CD8-positive, alpha-beta memory T cell (primary cell): Measurements from ENCODE around the gene WHRN. TPM values are rescaled to one million over a fixed set of nuclear protein-coding genes. Genes with fewer than 3 reads are reported as not detected.
A peak's percentile ranks its signal among the peaks of the same experiment; 100 is the strongest.

Experiments
- CTCF ChIA-PET: fragments of 350-600 bp; sonication (Branson Sonifier 250); formaldehyde crosslinking; loops from one replicate; lab custom pipeline; 2021; ENCODE audit warnings: antibody characterized with exemption; lab: Charles Lee
- POLR2A ChIA-PET: fragments of 350-600 bp; sonication (Branson Sonifier 250); formaldehyde crosslinking; loops from one replicate; lab custom pipeline; 2021; ENCODE audit warnings: antibody characterized with exemption; lab: Charles Lee
- DNase-seq, 5 donors: peaks; one replicate each; pipeline versions ENCODE4 v3.0.0 to v3.0.0-alpha.2; 2020 to 2022; ENCODE audit warnings: mixed read lengths in 1 of 5
- H3K27ac ChIP-seq: one replicate; pipeline ENCODE4 v1.7.0; 2013; ENCODE audit warnings: low read depth, mild to moderate bottlenecking, low read length, moderate library complexity
- H3K27me3 ChIP-seq: 2 replicates; pipeline ENCODE4 v1.7.0; 2013; ENCODE audit warnings: low read length, mild to moderate bottlenecking; ENCODE audit not compliant: insufficient read depth, poor library complexity, severe bottlenecking
- H3K36me3 ChIP-seq: 2 replicates; pipeline ENCODE4 v1.7.0; 2013; ENCODE audit warnings: mild to moderate bottlenecking, low read length, moderate library complexity; ENCODE audit not compliant: insufficient read depth
- H3K4me1 ChIP-seq: 2 replicates; pipeline ENCODE4 v1.7.0; 2013; ENCODE audit warnings: mild to moderate bottlenecking, low read length, moderate library complexity; ENCODE audit not compliant: insufficient read depth
- H3K4me3 ChIP-seq: 2 replicates; pipeline ENCODE4 v1.7.0; 2013; ENCODE audit warnings: mild to moderate bottlenecking, low read length
- H3K9me3 ChIP-seq: 2 replicates; pipeline ENCODE4 v1.7.0; 2013; ENCODE audit warnings: mild to moderate bottlenecking, low read length
- H3K27ac Mint-ChIP-seq, 8 donors: one replicate each; pipeline ENCODE4 v1.8.0; 2020 to 2021; ENCODE audit warnings: mixed read lengths in 8 of 8, mild to moderate bottlenecking in 6 of 8, inconsistent platforms in 3 of 8, moderate library complexity in 3 of 8
- H3K27me3 Mint-ChIP-seq, 2 donors: one replicate each; pipeline ENCODE4 v1.8.0; 2020 to 2021; ENCODE audit warnings: mixed read lengths in 2 of 2, mild to moderate bottlenecking in 1 of 2, moderate library complexity in 1 of 2
- H3K36me3 Mint-ChIP-seq, 3 donors: one replicate each; pipeline ENCODE4 v1.8.0; 2020 to 2021; ENCODE audit warnings: mixed read lengths in 3 of 3, inconsistent platforms in 1 of 3, mild to moderate bottlenecking in 1 of 3
- H3K4me1 Mint-ChIP-seq, 3 donors: one replicate each; pipeline ENCODE4 v1.8.0; 2020 to 2021; ENCODE audit warnings: mixed read lengths in 3 of 3, inconsistent platforms in 1 of 3, mild to moderate bottlenecking in 1 of 3
- H3K4me3 Mint-ChIP-seq, 7 donors: one replicate each; pipeline ENCODE4 v1.8.0; 2020 to 2021; ENCODE audit warnings: mixed read lengths in 7 of 7, mild to moderate bottlenecking in 6 of 7, moderate library complexity in 4 of 7, inconsistent platforms in 2 of 7
- H3K9me3 Mint-ChIP-seq, 5 donors: one replicate each; pipeline ENCODE4 v1.8.0; 2020 to 2022; ENCODE audit warnings: mixed read lengths in 5 of 5, mild to moderate bottlenecking in 3 of 5, moderate library complexity in 2 of 5, inconsistent platforms in 1 of 5
- polyA plus RNA-seq: library from polyadenylated mRNA; unstranded; fragments of 300-500 nt; fragmentation: Illumina TruSeq; gene quantifications from one replicate; pipeline ENCODE4 v1.2.3, GENCODE V29; 2021
- total RNA-seq, 2 experiments: library from RNA; stranded (reverse); gene quantifications; one replicate each; pipeline ENCODE4 v1.2.3, GENCODE V29; 2021

The WHRN gene
- total and polyA plus RNA-seq, 3 experiments from 2014 or later: 5.5 to 9.0 (median 8.6) TPM

DNA sequence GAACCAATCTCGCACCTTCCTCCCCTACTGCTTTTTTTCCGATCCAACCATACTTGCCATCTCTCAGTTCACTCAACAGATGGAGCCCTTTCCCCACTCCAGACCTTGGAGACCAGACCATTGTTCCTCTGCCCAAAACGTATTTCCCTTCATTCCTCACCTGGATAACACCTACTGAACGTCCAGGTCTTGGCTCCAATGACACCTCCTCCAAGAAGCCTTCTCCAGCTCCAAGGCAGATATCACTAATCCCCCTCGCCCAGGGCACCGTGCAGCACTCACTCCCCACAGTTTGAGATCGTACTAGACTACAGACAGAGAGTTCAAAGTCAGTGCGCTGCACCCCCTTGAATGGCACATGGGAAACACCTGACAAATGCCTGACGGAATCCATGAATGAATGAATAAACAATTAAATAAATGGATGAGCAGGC, 70.4 kb downstream of the WHRN start:
- Histone ChIP-seq H3K4me1 (peaks cover 5% of the 10 kb centered on the region), H3K27me3 (no peaks in the 10 kb centered on the region), H3K4me3 (no peak overlapping the region), H3K27ac (no peak overlapping the region), H3K9me3 (no peaks in the 10 kb centered on the region), H3K36me3 (no peaks in the 10 kb centered on the region)
- Mint-ChIP-seq H3K36me3 (no peaks in the 10 kb centered on the region), H3K27ac (no peak overlapping the region), H3K9me3 (no peaks in the 10 kb centered on the region), H3K4me1 (peaks cover 3 to 5% (median 5%) of the 10 kb centered on the region in 3 donors), H3K27me3 (peaks cover 0 to 1% of the 10 kb centered on the region in 2 donors), H3K4me3 (no peak overlapping the region)
- DNase-seq: no peak
- CTCF ChIA-PET: interaction anchor here (0.8 to 3.8 kb wide), 8 partner anchors 17 to 218 kb away, joined by 3 to 21 read pairs (median 10); no protein-coding TSS in a partner anchor
- POLR2A ChIA-PET: no interaction called here

DNA sequence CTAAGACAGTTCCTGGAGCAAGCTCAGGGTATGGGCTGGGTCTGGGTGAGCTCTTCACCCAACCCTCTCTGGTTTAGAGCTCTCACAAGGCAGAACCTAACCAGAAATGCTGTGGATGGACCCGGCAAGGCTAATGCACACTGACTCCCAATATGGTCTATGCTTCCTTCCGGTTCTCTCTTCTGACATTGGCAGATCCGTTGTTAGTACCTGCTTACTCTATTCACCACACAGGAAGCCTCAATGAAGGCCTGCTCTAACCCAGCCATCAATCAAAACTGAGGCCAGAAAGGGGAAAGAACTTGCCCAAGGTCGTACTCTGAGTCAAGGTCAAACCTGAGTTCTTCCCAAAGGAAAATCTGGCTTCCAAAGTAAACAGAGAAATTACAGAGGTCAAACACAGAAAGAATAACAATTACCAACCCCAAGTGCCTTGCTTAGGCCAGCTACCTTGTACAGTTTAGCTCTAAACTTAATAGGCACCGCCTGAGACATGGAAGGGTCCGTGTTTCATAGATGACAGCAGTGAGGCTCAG, 71.5 kb downstream of the WHRN start:
- POLR2A ChIA-PET: no interaction called here
- Histone ChIP-seq H3K4me1 (peaks cover 5% of the 10 kb centered on the region), H3K36me3 (no peaks in the 10 kb centered on the region), H3K9me3 (no peaks in the 10 kb centered on the region), H3K4me3 (no peak overlapping the region), H3K27me3 (no peaks in the 10 kb centered on the region), H3K27ac (no peak overlapping the region)
- Mint-ChIP-seq H3K4me1 (peaks cover 3 to 5% (median 5%) of the 10 kb centered on the region in 3 donors), H3K4me3 (no peak overlapping the region), H3K27ac (peak overlapping the region in 2 of 8 donors; percentile 44 to 71), H3K36me3 (no peaks in the 10 kb centered on the region), H3K9me3 (no peaks in the 10 kb centered on the region), H3K27me3 (peaks cover 1 to 2% of the 10 kb centered on the region in 2 donors)
- DNase-seq: no peak
- CTCF ChIA-PET: interaction anchor here (1.0 to 3.6 kb wide), 2 partner anchors 159 to 219 kb away, joined by 4 to 21 read pairs; no protein-coding TSS in a partner anchor

DNA sequence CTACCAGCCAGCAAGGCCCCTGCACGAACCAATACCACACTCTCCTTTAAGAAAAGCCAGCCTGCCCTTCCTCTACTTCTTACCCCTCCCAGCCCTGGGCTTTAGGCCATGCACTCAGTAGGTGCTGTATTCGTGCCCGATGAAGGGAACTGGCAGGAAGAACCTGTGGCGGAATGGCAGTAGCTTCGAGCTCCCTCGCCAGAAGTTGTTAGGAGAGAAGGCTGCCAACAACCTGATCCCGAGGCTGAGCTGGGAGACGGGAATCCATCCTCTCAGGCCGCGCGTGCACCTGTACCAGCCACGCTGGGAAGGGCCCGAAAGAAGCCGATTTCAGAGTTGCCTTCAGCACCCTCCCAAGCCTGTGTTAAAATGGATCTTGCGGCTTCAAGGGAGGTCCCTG, 72.2 kb downstream of the WHRN start:
- no peaks in the 10 kb centered on the region for H3K36me3 ChIP-seq
- H3K4me3 Mint-ChIP-seq: no peak overlapping the region
- H3K4me1 Mint-ChIP-seq: peaks cover 3 to 5% (median 5%) of the 10 kb centered on the region in 3 donors
- CTCF ChIA-PET: interaction anchor here (1.0 to 3.6 kb wide), 2 partner anchors 159 to 220 kb away, joined by 4 to 21 read pairs; no protein-coding TSS in a partner anchor
- H3K27ac Mint-ChIP-seq: no peak overlapping the region
- POLR2A ChIA-PET: no interaction called here
- no peak overlapping the region for H3K4me3 ChIP-seq
- H3K36me3 Mint-ChIP-seq: no peaks in the 10 kb centered on the region
- no peak for DNase-seq
- H3K27me3 Mint-ChIP-seq: peaks cover 1 to 2% of the 10 kb centered on the region in 2 donors
- peaks cover 5% of the 10 kb centered on the region for H3K4me1 ChIP-seq
- H3K9me3 Mint-ChIP-seq: no peaks in the 10 kb centered on the region
- H3K27me3 ChIP-seq: no peaks in the 10 kb centered on the region
- H3K27ac ChIP-seq: no peak overlapping the region
- no peaks in the 10 kb centered on the region for H3K9me3 ChIP-seq

GRCh38 chr9:114432323-114433067, 72.8 kb downstream of the WHRN start:
- Histone ChIP-seq H3K4me1 (peaks cover 5% of the 10 kb centered on the region), H3K36me3 (no peaks in the 10 kb centered on the region), H3K9me3 (no peaks in the 10 kb centered on the region), H3K27me3 (no peaks in the 10 kb centered on the region), H3K4me3 (no peak overlapping the region), H3K27ac (no peak overlapping the region)
- DNase-seq: no peak
- no peaks in the 10 kb centered on the region for H3K36me3 Mint-ChIP-seq
- peaks cover 1 to 2% of the 10 kb centered on the region in 2 donors for H3K27me3 Mint-ChIP-seq
- CTCF ChIA-PET: interaction anchor here (3.6 kb wide), 1 partner anchor 221 kb away, joined by 21 read pairs; no protein-coding TSS in a partner anchor
- H3K4me1 Mint-ChIP-seq: peaks cover 3 to 5% (median 5%) of the 10 kb centered on the region in 3 donors
- no peak overlapping the region for H3K27ac Mint-ChIP-seq
- POLR2A ChIA-PET: no interaction called here
- no peaks in the 10 kb centered on the region for H3K9me3 Mint-ChIP-seq
- H3K4me3 Mint-ChIP-seq: no peak overlapping the region

DNA sequence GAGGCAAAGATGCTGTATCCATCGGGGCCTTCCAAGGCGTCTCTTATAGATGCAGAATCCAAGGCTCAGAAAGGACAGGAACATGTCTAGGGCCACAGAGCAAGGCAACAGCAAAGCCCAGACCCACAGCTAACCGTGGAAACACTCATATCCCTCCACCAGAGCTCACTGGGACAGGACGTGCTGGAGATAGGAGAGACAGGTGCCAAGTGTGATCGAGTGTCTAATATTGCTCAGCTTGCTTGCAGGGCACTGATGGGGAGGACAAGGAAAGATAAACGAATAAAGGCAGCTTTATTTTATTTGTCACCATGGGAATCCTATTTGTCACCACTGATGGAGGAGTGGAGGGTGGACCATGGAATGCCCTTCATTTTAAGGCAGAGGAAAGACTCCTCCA, 73.5 kb downstream of the WHRN start:
- ChIA-PET POLR2A (no interaction called here), CTCF (interaction anchor here (3.6 kb wide), 1 partner anchor 221 kb away, joined by 21 read pairs; no protein-coding TSS in a partner anchor)
- Mint-ChIP-seq H3K27me3 (peaks cover 1 to 2% of the 10 kb centered on the region in 2 donors), H3K9me3 (no peaks in the 10 kb centered on the region), H3K27ac (peak overlapping the region in 1 of 8 donors; percentile 4), H3K4me1 (peaks cover 3 to 5% (median 5%) of the 10 kb centered on the region in 3 donors), H3K4me3 (no peak overlapping the region), H3K36me3 (no peaks in the 10 kb centered on the region)
- H3K36me3 ChIP-seq: no peaks in the 10 kb centered on the region
- no peaks in the 10 kb centered on the region for H3K27me3 ChIP-seq
- no peak for DNase-seq
- H3K4me3 ChIP-seq: no peak overlapping the region
- no peak overlapping the region for H3K27ac ChIP-seq
- H3K4me1 ChIP-seq: peaks cover 5% of the 10 kb centered on the region
- no peaks in the 10 kb centered on the region for H3K9me3 ChIP-seq

DNA sequence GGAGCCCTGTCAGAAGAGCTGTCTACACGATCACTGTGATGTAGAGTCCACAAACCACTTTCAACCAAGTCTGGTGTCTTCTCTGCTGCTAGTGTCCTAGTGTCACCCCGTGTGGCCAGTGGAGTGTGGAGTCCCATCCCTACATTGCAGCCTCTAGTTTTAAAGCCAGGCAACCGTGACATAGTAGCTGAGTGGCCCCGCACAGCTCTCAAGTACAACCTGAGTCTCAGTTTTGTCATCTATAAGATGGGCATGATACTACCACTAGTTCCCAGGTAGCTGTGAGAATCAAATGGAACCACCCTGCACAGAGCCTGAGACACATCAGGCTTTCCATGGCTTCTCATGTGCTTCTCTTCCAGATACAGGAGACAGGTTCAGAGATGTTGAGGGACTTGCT, 74.3 kb downstream of the WHRN start:
- no peaks in the 10 kb centered on the region for H3K27me3 ChIP-seq
- peaks cover 1 to 2% of the 10 kb centered on the region in 2 donors for H3K27me3 Mint-ChIP-seq
- peaks cover 5% of the 10 kb centered on the region for H3K4me1 ChIP-seq
- no peaks in the 10 kb centered on the region for H3K9me3 ChIP-seq
- no peak overlapping the region for H3K4me3 Mint-ChIP-seq
- ChIA-PET CTCF (no interaction called here), POLR2A (no interaction called here)
- no peaks in the 10 kb centered on the region for H3K9me3 Mint-ChIP-seq
- peaks cover 3 to 5% (median 5%) of the 10 kb centered on the region in 3 donors for H3K4me1 Mint-ChIP-seq
- no peak overlapping the region for H3K27ac ChIP-seq
- H3K36me3 ChIP-seq: no peaks in the 10 kb centered on the region
- no peak for DNase-seq
- peak overlapping the region in 2 of 8 donors; percentile 18 to 55 for H3K27ac Mint-ChIP-seq
- H3K4me3 ChIP-seq: no peak overlapping the region
- H3K36me3 Mint-ChIP-seq: no peaks in the 10 kb centered on the region

- CTCF ChIA-PET: no interaction called here
Observed at GRCh38 chr9:114430457-114430856, 74.8 kb downstream of the WHRN start.

DNA sequence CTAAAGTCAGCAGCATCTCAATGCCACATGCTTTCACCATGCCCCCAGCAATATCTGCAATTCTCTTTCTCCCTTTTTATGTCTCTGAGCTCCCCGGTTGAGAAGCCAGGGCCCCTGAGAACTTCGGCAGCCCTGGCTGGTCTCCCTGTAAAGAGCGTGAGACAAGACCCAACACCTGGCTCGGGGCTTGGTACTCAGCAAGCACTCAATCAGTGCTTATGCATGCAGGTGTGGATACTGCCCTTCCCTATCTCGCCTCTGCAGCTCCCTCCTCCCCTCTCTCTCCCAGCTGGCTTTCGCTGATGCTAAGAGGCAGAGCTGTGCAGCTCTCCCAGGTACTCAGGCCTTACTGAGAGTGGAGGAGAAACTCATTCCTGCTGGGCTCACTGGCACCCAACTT, 75.8 kb downstream of the WHRN start:
- H3K27me3 ChIP-seq: no peaks in the 10 kb centered on the region
- H3K9me3 Mint-ChIP-seq: no peaks in the 10 kb centered on the region
- DNase-seq: no peak
- H3K36me3 Mint-ChIP-seq: peaks cover 0 to 4% (median 4%) of the 10 kb centered on the region in 3 donors
- ChIA-PET CTCF (interaction anchor here (0.9 to 1.6 kb wide), 2 partner anchors 12 to 24 kb away, joined by 3 to 4 read pairs; no protein-coding TSS in a partner anchor), POLR2A (no interaction called here)
- no peaks in the 10 kb centered on the region for H3K36me3 ChIP-seq
- H3K4me1 Mint-ChIP-seq: peaks cover 3 to 5% (median 5%) of the 10 kb centered on the region in 3 donors
- H3K27me3 Mint-ChIP-seq: peaks cover 1 to 2% of the 10 kb centered on the region in 2 donors
- peaks cover 5% of the 10 kb centered on the region for H3K4me1 ChIP-seq
- H3K27ac Mint-ChIP-seq: peak overlapping the region in 1 of 8 donors; percentile 47
- no peak overlapping the region for H3K4me3 Mint-ChIP-seq
- H3K9me3 ChIP-seq: no peaks in the 10 kb centered on the region
- H3K27ac ChIP-seq: no peak overlapping the region
- no peak overlapping the region for H3K4me3 ChIP-seq

More at GRCh38 chr9:114430457-114430856, 74.8 kb downstream of the WHRN start:
- Mint-ChIP-seq H3K4me1 (peaks cover 3 to 5% (median 5%) of the 10 kb centered on the region in 3 donors), H3K36me3 (peaks cover 0 to 2% (median 0%) of the 10 kb centered on the region in 3 donors), H3K27me3 (peaks cover 1 to 2% of the 10 kb centered on the region in 2 donors), H3K9me3 (no peaks in the 10 kb centered on the region), H3K4me3 (no peak overlapping the region), H3K27ac (no peak overlapping the region)
- peaks cover 5% of the 10 kb centered on the region for H3K4me1 ChIP-seq
- no peak for DNase-seq
- H3K9me3 ChIP-seq: no peaks in the 10 kb centered on the region
- no peaks in the 10 kb centered on the region for H3K36me3 ChIP-seq
- H3K27me3 ChIP-seq: no peaks in the 10 kb centered on the region
- POLR2A ChIA-PET: no interaction called here
- H3K4me3 ChIP-seq: no peak overlapping the region
- H3K27ac ChIP-seq: no peak overlapping the region
